Astrocyte of the spinal cord (primary cell): ENCODE measurements around the gene TMEM86B.

Source experiments
- DNase-seq: peaks from one replicate; pipeline ENCODE4 v3.0.0; 2011; ENCODE audit warnings: low read depth, low spot score
- H3K4me3 ChIP-seq: 2 replicates; pipeline ENCODE4 v1.5.1; 2011; ENCODE audit warnings: low read depth, mild to moderate bottlenecking, low read length, moderate library complexity
- in situ Hi-C: cut with HindIII; loops from 2 replicates; pipeline ENCODE4 v1.10.0; 2017; ENCODE audit warnings: low sequenced_read_pairs
- TF ChIP-seq, protein P1 (sequence below): IDR thresholded peaks from 2 replicates; pipeline ENCODE4 v1.5.1; 2012; ENCODE audit warnings: low read depth, mild to moderate bottlenecking, low read length, inconsistent platforms

Gene TMEM86B

DNA sequence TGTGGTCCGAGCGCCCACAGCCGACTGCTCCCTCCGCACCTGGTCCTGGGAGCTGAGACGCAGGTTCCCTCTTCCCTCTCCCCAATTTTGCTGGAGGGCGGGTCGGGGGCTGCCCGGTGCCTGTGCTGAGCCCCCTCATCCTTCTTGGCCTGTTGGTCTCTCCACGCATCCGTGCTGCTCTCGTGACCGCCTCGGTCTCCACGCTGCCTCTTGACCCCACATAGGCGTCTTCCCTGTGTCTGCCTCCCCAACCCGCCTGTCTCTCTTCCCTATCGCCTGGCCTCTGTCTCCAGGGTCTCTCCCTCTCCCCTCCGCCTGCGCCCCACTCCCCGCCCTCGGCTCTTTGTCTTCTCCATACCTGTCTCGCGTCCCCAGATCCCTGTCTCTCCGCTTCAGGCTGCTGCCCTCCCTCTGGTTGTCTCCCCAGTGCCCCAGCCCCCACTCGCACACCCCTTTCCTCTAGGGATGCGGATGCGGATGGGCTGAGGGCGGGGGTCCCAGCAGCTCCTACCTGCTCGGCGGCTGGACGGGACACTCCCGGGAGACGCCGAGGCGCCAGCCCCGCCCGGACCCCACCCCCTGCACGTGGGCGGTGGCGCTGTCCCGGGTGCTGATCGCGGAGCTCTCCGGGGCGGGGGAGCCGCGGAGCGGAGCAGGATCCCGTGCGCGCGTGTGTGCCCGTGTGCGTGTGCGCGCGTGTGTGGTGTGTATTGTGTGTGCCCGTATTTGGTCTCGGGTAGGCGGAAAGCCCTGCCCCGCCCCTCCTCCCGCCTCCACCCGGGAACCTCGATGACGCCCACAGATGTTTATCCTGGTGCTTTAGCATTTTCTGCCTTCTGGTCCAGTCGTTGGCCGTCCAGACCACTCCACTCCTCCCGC, 48.7 kb downstream of the TMEM86B start, which contains the start of gene SYT5:
SYT5 (minus strand) TSS at position 684 of the 879 bp plus-strand sequence. CDS start 1,248 bp downstream, outside the sequence.
- DNase-seq = no peak
- in situ Hi-C loops = loop anchor here (10.0 kb wide), 1 partner anchor 215 kb away; no protein-coding TSS in a partner anchor
- H3K4me3 ChIP-seq = peak within 1 kb of the TSS; percentile 26
- TF ChIP-seq, protein P1, sequence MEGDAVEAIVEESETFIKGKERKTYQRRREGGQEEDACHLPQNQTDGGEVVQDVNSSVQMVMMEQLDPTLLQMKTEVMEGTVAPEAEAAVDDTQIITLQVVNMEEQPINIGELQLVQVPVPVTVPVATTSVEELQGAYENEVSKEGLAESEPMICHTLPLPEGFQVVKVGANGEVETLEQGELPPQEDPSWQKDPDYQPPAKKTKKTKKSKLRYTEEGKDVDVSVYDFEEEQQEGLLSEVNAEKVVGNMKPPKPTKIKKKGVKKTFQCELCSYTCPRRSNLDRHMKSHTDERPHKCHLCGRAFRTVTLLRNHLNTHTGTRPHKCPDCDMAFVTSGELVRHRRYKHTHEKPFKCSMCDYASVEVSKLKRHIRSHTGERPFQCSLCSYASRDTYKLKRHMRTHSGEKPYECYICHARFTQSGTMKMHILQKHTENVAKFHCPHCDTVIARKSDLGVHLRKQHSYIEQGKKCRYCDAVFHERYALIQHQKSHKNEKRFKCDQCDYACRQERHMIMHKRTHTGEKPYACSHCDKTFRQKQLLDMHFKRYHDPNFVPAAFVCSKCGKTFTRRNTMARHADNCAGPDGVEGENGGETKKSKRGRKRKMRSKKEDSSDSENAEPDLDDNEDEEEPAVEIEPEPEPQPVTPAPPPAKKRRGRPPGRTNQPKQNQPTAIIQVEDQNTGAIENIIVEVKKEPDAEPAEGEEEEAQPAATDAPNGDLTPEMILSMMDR = no peak

GRCh38 chr19:55178781-55179599, 49.6 kb downstream of the TMEM86B start:
- peak overlapping the region; percentile 26 for H3K4me3 ChIP-seq
- peak; percentile 72 for DNase-seq
- in situ Hi-C loops = loop anchor here (10.0 kb wide), 1 partner anchor 216 kb away; no protein-coding TSS in a partner anchor
- TF ChIP-seq, protein P1 = no peak
